Stimulated activated CD4-positive, alpha-beta T cell treated with anti-CD3 and anti-CD28 coated beads, Interleukin-12 subunit alpha, Interleukin-12 subunit beta, amount 100 ng/mL, for 48 hours (primary cell): ENCODE measurements around the gene CLEC16A.

Source experiments
- DNase-seq, 3 donors: peaks; one replicate each; pipeline ENCODE4 v3.0.0-alpha.2; 2020; ENCODE audit warnings: low read depth in 2 of 3, low spot score in 1 of 3

CLEC16A gene

DNA sequence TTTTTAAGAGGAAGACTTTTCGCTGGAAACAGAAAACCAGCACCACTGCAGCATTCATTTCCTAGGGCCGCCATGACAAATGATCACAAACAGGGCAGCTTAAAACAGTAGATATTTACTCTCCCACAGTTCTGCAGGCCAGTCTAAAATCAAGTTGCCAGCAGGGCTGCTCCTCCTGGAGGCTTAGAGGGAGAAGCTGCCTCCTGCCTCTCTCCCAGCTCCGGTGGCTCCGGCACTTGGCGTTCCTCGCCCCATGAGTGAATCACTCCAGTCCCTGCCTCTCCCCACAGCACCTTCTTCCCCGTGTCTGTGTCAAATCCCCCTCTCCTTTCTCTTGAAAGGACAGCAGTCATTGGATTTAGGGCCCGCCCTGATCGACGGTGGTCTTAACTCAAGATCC is 239.6 kb downstream of the CLEC16A start:
- DNase-seq, result no peak

DNA sequence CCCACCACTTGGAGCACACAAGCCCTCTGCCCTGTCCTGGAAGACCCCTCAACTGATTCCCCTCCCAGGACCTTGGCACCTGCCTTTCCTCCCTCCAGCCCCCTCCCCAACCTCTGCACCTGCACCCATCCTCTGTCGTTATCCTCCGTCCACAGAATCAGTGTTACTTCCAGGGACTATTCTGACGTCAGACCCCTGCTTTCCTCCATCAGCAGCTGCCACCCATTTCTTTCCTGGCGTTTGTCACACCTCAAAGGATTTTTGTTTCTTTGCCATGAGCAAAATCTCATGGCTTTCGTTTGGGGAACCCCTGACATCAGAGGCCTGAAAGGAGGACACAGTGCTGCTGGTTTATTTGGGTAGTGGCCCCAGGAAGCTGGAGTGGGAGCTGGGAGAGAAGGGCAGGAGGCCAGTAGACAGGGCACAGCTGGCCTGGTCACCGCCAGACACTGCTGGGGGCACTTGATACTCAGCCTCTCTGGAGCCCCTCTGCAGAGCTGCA is 243.2 kb downstream of the CLEC16A start:
- no peak for DNase-seq

DNA sequence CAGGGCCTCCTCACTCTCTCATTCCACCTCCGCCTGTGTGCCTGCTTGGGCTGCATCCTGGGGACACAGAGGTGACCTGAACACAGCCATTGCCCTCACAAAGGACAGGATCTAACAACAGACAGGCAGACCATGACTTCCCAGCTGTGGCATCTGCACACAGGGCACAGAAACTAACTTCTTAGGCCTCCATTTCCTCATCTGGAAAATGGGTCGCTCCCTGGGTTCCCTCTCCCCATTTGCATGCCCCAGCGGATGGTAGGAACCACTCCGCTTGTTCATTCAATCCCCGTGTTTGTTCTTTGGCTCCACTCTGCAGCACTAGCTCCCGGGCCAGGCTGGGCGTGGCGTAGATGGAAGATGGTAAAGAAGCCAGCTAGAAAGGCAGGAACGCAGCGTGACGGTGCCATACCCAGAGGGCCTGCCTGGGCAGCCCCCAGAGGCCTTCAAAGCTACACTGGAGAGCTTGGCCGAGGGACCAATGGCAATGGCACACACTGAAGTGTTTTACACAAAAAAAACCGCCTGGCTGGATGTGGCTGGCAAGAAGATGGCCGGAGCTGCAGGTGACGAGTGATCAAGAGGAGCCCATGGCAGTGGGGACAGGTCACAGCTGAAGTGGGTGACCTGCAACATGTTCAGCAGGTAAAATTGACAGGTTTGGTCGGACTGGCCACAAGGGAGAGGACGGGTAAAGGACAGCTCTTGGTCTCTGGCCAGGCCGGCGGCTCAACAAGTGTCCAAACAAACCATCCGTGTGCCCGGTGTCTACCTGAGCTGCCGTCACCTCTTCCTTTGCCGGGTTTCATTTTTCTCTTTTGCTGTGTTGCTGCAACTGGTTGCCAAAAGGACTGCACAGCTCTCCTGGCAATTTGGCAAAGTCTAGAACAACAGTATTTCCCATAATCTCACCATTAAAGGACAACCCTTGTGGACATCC is 244.7 kb downstream of the CLEC16A start:
- DNase-seq, result no peak

DNA sequence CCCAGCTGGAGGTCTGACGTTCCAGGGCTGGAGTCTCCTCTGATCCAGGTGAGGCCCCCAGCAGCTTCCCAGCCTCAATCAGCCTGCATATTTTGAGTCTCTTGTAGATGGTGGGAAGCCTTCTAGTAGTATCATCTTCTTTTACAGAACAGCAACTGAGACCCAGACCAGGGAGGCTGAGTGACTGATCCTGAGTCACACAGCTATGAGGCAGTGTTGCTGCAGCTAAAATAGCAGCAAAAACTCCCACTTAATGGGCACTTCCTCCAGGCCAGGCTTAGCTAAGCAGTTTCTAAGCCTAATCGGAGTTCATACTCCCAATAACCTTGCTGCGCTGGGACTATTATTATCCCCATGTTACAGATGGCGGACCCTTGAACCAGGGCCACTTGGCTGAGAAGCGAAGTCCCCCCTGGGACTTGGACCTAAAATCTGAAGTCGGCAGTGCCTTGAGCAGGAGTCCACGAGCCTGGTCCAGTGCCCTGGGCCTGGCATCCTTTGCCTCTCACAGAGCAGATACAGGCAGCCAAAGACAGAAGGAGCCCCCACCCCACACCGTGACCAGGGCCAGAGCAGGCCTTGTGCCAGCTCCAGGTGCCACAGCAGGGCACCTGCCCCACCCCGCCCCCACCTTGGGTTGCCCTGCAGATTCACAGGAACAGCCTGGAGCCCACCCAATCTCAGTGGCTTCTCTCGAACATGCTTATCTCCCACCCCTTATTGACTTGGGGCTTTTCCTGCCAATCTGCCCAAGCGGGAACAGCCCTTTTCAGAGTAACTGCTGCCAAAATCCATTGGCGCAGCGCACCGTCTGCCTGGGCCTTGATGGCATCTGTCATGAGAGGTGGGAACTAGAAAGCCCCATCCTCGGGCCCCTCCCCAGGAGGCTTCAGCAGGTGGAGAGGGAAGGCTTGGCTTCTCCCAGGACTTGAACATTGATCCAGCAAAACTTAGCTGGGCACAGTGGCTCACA is 246.5 kb downstream of the CLEC16A start:
- DNase-seq, result no peak

DNA sequence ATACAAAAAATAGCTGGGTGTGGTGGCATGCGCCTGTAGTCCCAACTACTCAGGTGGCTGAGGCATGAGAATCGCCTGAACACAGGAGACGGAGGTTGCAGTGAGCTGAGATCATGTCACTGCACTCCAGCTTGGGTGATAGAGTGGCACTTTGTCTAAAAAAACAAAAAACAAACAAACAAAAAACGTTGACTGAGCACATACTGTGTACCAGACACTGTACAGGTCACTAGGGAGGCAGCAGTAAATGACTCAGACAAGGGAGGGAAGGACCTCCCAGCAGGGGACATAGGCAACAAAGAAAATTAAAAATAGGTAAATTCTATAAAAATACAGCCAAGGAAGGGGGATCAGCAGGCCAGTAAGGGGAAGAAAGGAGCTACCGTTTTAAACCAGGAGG is 247.3 kb downstream of the CLEC16A start:
- DNase-seq, result no peak

DNA sequence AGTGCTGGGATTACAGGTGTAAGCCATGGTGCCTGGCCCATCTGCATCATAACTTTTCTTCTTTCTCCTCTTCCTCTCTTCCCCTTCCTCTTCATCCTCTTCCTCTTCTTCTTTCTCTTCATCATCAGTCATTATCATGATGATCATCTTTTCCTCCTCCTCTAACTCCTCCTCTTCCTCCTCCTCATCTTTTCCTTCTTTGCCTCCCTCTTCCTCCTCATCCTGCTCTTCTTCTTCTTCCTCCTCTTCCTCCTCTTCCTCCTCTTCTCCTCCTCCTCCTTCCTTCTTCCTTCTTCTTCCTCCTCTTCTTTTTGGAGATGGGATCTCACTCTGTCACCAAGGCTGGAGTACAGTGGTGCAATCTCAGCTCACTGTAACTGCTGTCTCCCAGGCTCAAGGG is 249.1 kb downstream of the CLEC16A start:
- no peak for DNase-seq

DNA sequence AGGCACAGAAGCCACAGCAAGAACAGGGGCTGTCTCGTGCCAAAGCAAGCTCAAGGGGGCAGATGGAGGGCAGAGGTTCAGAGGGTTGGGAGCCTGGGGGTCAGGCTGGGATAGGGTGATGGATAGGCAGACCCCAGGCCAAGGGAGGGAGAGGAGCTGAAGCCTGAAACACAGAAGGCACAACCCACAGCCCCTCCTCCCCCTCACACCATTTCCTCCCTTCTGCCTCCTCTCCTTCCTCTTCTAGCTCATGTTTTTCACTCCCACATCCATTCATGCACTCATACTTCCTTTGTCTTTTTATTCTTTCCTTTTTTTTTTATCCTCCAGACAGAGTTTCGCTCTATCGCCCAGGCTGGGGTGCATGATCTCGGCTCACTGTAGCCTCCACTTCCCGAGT is 250.5 kb downstream of the CLEC16A start:
- no peak for DNase-seq

DNA sequence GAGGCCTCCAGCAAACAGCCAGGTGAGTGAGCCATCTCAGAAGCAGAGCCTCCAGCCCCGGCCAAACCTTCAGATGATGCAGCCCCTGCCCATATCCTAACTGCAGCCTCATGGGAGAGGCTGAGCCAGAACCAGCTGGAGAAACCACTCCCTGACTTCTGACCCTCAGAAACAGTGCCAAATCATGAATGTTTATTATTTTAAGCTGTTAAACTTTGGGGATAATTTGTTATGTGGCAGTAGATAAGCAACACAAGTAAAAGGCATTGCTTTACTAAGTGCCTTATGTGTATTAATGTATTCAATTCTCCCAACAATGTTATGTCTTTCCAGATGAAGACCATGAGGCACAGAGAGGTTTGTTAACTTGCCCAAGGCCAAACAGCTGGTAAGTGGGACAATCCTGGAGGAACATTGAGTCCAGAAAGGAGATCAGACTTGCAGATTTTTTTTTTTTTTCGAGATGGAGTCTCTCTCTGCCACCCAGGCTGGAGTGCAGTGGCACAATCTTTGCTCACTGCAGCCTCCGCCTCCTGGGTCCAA is 252.0 kb downstream of the CLEC16A start:
- DNase-seq, result no peak

DNA sequence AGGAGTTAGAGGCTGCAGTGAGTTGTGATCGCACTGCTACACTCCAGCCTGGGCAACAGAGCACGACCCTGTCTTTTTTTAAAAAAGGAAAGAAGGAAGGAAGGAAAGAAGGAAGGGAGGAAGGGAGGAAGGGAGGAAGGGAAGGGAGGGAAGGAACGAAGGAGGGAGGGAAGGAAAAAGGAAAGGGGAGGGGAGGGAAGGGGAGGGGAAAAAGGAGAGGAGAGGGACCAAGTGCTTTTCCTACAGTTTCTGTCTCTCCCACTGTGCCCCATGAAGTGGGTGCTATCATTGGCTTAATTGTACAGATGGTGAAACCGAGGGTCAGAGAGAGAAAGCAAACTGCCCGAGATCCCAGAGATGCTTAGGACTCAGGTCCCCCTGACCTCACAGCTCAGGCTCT is 254.0 kb downstream of the CLEC16A start:
- DNase-seq, result no peak

DNA sequence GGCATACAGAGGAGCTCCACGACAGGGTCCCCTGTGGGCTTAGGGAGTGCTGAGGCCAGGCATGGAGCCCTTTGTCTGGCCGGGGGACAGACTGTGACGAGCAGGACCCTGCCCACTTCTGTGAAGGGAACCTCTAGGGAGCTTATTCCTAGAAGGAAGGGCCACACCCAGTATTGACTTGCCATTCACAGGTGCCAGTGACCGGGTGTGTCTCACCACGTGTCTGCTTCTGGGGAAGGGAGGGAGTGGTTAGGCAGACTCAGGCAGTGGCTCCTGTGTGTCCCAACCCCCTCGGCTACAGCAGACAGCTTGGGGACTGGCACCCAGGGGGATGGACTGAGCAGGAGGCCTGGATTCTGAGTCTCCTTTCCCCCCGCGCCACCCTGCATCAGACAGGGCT is 254.5 kb downstream of the CLEC16A start:
- DNase-seq, result no peak

DNA sequence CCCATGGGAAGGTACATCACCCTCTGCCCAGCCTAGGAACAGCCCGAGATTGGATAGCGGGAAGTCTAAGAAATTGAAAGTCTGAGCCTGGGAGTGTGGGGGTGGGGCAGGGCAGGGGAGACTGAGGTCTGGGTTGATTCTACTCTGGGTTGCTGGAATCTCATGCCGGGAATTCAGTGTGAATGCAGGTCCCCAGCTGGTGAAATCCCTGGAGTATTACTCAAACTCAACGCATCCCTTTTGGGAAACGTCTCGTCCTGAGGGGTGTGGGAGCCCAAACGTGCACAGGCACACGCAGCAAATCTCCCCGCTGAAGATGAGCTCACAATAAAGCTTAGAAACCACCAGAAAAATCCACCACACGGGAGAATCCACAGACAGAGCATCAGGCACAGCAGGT is 256.2 kb downstream of the CLEC16A start:
- DNase-seq, result no peak

DNA sequence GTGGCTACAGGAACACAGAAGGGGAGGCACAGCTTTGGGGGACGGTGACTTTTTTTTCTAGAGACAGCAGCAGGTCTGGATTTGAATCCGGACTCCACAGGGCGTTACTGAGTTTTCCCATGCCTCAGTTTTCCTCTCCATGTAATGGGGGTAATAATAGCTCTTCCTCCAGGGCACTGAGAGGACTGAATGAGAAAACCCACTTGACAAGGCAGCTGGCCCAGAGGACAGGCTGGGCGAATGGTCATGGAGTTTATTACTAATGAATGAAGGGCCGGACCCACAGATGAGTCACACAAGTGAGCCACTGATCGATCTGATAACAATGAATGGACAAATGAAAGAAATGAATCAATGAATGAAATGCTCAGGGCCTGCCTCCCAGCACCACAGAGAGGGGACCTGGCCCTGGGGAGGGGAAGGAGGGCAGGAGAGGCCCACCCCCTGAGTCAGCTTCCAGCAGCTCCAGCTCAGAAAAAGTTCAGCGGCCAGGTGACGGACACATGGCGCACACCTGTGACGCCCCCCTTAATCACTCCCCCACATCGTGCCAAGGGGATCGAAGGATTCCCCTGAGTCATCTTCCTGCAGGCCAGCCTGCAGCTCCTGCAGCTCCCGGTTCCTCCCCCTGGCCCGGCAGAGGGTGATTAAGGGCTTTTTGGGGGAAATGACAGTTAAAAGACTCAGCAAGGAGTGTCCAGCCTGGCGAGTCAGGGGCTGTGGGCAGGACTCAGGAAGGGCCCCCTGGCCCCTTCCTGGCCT is 257.3 kb downstream of the CLEC16A start:
- no peak for DNase-seq

DNA sequence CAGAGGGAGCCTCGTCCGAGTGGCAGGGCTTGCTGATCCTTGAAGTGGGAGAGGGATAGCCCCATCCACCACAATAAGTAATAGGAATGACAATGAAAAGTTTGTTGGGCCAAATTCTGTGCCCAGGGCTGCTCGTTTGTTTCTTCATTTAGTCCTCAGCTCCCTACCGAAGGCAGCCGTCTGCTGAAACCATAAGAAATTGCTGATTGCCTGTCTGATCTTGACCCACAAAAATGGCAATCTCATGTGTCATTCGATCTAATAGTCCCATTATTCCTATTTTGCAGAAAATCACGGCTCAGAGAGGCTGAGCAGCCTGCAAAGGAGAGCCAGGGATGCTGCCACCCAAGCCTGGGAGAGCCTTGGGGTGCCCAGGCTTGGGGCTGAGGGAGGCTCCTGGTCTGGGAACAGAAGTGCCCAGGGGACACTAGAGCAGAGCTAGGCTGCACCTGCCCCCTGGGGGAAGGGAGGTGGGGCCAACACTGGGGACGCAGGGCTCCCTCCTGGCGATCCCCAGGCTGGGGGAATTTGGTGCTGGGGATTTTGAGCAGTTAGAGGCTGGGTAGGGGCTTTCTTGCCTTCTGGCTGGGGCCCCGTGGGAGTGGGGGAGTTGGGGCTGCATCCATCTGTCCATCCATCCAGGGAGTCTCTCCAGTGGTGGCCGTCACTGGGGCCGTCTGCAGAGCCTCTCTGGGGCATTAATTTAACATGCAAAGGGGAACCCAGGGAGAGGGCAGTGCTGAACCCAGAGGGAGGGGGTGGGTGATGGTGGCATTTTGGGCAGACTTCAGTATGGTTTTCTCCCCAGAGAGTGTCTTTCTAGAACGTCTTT is 258.1 kb downstream of the CLEC16A start:
- no peak for DNase-seq

DNA sequence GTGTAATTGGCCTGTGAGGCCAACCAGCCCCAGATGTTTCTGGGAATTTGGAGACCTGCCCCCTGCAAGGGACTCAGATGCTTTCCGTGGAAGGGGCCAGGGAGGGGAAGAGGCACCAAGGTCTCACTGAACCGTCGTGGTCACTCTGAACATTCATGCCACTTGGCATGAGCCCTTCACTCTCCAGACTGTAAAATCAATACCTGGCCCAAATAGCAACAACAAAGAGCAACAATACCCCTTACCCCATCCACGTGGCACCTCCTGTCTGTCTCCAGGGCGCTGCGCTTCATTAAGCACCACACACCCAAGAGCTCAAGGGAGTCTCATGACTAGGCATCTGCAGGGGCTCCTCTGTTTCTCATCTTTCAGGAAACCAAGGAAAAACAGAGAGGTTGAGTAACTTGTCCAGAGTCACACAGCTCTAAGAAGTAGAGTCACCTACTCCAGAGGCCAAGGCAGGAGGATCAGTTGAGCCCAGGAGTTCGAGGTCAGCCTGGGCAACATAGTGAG is 258.8 kb downstream of the CLEC16A start:
- no peak for DNase-seq

DNA sequence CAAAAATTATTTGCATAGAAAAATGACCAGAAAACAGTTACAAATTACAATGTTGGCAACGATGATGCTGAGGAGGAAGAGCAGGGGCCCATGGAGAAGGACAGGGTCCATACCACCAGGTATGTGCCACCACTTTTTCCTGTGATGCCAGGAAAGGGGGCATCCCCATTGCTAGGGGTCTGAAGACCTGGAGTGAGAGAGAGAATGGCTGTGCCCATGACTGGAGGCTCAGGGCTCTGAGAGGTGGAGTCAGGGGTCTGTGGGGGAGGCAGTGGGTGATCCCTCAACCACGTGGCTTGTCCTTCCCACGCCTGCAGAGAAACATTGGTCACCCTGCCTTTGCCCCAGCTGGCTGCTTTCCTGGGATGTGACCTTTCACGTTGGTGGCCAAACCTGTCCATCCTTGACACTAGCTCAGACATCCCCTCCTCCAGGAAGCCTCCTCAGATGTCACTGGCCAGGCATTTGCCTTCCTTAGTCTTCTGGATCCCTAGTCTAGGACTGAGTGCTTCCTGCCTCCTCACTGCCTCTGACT is 260.2 kb downstream of the CLEC16A start:
- DNase-seq, result no peak

DNA sequence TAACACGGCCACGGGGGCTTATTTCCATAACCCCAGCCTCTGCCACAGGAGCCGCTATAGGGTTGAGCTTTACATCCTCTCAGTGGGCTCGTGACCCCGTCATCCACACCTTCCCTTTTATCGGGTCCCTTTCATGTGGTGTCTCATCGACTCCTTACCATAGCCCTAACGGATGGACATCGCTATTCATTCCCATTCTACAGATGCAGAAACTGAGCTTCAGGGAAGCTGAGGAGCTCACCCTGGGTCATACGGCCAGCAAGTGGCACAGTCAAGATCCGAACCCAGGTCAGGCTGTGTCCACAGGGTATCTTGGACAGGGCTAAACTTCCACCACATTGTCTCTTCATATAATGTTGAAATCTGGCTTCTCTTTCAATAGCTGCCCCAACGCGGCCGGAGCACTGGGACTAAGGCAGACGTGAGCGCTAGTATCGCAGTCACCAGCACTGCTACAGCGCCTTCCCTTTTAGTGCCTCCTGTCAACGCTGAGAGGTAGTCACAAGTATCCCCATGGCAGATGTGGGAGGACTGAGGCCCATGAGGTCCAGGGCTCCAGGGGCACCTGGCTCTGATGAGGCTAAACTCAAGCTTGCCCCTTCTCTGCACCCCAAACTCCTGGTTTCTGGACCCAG is 260.8 kb downstream of the CLEC16A start:
- no peak for DNase-seq

DNA sequence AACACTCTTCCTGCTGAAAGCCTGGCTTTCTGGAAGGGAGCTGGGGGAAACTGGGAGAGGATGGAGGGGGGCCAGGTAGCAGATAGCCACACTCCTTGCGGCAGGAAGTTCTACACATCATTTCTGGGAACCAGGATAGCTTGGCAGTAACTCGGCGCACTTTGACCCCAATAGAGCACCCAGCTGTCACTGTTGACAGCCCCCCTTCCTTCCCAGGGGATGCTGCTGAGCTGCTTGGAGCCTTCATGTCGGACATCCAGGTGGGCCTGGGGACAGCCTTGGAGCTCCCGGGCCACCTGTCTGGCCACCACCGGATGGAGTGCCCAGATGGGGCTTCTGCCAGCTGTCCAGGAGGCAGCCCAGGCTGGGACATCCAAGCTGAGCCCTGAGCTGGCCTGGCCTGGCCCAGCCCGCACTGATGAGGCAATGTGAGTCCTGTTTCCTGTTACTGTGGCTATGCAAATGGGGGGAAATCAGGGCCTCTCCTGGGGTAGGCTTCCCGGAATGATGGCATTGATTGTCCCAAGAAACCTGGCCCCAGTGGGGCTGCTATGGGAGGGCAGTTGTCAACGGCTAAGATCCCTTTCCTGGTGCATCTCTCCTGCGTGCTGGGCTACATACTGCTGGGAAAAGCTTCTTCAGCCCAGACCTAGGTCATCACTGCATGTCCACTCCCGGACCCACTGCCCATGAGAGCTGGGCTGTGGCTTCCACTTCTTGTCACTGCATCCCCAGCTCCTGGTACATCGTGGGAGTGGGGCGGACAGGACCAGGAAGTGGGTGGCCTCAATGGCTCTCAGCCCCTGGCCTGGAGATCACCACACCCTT is 261.6 kb downstream of the CLEC16A start:
- no peak for DNase-seq

DNA sequence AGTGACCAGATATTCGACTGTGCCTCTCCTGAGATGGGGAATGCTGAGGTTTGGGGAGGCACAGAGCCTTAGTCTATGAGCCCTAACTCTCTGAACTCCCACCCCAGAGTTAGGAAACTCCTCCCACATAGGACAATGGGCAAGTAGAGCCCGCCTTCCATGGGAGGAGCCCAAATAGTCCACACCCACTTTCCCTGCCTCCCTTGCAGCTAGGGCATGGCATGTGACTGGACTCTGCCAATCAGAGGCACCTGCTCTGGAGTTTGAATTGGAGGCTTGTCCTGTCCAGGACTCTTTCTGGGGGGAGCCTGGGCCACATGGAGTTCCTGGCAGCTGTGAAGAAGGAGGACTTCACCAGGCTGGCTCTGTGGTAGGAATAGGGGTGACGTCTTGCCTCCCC is 263.3 kb downstream of the CLEC16A start:
- DNase-seq, result peak in 1 of 3 donors; percentile 19
